Neural cell (in vitro differentiated cells): ENCODE results near the gene APBA2.

ENCODE experiments used
- RAD21 ChIP-seq: fragments of 450-650 bp; conservative IDR thresholded peaks from 2 replicates; pipeline ENCODE4 v1.6.1; 2014; ENCODE audit warnings: antibody characterized with exemption, mild to moderate bottlenecking, moderate library complexity
- TAF1 ChIP-seq: IDR thresholded peaks from 2 replicates; pipeline ENCODE4 v1.6.1; 2012; ENCODE audit warnings: low read depth
- TF ChIP-seq, protein P1 (sequence below): fragments of 450-650 bp; IDR thresholded peaks from 2 replicates; pipeline ENCODE4 v1.5.1; 2014; ENCODE audit warnings: antibody characterized with exemption, mild to moderate bottlenecking, moderate library complexity; ENCODE audit not compliant: poor library complexity, severe bottlenecking
- TF ChIP-seq, protein P2 (sequence below): IDR thresholded peaks from 2 replicates; pipeline ENCODE4 v1.6.1; 2012; ENCODE audit warnings: borderline replicate concordance

DNA sequence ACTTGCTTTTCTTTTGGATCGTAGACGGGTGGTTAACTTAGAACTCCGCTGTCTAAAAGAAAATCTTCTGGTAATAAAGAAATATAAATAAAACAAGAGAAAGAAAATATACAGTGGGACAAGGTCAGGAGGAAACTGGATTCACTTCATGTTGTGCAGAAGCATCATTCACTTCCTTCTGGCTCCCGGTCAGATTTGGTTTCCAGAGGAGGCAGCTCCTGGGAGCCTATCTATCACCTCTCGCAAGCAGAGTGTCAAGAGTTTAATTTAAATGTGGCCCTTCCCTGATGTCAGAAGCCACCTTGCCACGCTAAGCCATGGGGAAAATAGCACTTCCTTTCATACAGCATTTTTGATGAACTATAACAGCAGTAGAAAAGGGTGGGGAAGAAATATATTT, 244.7 kb downstream of the APBA2 start:
- TF ChIP-seq, protein P1, sequence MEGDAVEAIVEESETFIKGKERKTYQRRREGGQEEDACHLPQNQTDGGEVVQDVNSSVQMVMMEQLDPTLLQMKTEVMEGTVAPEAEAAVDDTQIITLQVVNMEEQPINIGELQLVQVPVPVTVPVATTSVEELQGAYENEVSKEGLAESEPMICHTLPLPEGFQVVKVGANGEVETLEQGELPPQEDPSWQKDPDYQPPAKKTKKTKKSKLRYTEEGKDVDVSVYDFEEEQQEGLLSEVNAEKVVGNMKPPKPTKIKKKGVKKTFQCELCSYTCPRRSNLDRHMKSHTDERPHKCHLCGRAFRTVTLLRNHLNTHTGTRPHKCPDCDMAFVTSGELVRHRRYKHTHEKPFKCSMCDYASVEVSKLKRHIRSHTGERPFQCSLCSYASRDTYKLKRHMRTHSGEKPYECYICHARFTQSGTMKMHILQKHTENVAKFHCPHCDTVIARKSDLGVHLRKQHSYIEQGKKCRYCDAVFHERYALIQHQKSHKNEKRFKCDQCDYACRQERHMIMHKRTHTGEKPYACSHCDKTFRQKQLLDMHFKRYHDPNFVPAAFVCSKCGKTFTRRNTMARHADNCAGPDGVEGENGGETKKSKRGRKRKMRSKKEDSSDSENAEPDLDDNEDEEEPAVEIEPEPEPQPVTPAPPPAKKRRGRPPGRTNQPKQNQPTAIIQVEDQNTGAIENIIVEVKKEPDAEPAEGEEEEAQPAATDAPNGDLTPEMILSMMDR, result no peak
- TF ChIP-seq RAD21 (no peak), TAF1 (no peak)
- TF ChIP-seq, protein P2, sequence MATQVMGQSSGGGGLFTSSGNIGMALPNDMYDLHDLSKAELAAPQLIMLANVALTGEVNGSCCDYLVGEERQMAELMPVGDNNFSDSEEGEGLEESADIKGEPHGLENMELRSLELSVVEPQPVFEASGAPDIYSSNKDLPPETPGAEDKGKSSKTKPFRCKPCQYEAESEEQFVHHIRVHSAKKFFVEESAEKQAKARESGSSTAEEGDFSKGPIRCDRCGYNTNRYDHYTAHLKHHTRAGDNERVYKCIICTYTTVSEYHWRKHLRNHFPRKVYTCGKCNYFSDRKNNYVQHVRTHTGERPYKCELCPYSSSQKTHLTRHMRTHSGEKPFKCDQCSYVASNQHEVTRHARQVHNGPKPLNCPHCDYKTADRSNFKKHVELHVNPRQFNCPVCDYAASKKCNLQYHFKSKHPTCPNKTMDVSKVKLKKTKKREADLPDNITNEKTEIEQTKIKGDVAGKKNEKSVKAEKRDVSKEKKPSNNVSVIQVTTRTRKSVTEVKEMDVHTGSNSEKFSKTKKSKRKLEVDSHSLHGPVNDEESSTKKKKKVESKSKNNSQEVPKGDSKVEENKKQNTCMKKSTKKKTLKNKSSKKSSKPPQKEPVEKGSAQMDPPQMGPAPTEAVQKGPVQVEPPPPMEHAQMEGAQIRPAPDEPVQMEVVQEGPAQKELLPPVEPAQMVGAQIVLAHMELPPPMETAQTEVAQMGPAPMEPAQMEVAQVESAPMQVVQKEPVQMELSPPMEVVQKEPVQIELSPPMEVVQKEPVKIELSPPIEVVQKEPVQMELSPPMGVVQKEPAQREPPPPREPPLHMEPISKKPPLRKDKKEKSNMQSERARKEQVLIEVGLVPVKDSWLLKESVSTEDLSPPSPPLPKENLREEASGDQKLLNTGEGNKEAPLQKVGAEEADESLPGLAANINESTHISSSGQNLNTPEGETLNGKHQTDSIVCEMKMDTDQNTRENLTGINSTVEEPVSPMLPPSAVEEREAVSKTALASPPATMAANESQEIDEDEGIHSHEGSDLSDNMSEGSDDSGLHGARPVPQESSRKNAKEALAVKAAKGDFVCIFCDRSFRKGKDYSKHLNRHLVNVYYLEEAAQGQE, result no peak
